GM21447 (cell line): ENCODE results near the gene ISG20.
A peak's percentile ranks its signal among the peaks of the same experiment; 100 is the strongest.

ENCODE experiments used
- ATAC-seq: cut with Tn5 transposase; IDR thresholded peaks from one replicate; pipeline ENCODE4 v1.9.1; 2021; ENCODE audit not compliant: unreplicated experiment

ISG20 gene

DNA sequence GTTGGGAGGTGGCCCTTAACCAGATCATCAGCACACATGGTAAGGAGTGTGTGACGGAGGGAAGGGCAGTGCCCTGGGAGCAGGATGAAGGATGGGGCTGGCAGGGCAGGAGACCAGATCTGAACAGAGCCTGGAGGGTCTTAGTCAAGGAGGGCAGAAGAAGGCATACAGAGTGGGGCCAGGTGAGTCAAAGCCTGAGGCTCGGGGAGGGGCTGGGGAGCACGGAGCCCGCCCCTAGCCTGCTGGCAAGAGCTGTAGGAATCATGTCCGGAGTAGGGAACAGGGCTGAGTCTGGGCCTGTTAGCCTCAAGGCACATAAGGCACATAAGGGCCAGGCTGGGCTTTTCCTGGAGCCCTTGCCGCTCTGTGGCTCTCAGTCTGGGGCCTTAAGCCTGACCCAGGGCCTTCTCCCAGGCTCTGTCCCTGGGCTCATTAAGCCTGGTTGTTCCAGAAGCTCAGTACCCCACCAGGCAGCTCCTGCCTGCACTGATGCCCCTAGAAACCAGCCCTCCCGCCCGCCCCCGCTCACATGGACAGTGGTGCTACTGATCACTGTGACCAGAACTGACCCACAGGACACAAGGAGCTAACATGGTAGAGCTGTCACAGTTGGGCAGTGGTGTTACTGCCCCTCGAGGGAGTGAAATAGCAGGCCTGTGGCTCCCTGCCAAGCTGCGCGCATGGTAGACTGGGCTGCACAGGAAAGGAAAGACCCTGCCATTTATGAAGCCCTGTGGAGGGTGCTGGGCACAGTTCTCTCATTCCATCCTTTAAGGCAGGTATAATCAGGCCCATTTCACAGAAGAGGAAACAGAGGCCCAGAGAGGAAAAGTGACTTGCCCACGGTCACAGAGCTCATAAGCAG, 14.6 kb downstream of the ISG20 start:
- no peak for ATAC-seq

DNA sequence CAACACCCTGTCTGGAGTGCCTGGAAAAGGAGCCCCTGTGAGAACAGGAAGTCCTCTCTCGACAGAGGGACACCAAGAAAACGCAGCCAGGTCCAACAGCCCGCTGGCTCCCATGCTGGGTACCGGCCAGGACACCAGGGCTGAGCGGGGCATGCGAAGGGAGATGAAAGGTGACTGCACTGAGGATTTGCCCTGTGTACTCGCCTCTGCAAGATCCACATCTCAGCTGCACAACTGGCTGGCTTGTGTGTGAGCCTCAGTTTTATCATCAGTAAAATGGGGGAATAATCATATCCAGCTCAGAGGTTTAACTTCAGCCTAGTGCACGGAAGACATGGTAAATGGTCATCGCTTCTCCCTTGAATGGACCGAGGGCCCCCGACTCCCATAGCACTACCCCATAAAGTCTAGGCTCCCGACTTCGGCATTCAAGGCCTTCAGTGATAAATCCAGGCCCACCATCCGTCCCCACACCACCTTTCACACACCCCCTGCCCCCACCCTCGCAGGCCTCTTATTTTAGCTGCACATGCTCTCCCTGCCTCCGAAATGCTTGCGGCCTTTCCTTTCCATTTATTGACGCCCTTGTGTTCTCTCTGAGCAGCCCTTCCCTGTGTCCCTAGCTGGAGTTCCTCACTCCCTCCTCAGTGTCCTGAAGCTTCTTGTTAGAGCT, 15.8 kb downstream of the ISG20 start:
- ATAC-seq = no peak

GRCh38 chr15:88655103-88655553, 16.3 kb downstream of the ISG20 start:
- no peak for ATAC-seq

DNA sequence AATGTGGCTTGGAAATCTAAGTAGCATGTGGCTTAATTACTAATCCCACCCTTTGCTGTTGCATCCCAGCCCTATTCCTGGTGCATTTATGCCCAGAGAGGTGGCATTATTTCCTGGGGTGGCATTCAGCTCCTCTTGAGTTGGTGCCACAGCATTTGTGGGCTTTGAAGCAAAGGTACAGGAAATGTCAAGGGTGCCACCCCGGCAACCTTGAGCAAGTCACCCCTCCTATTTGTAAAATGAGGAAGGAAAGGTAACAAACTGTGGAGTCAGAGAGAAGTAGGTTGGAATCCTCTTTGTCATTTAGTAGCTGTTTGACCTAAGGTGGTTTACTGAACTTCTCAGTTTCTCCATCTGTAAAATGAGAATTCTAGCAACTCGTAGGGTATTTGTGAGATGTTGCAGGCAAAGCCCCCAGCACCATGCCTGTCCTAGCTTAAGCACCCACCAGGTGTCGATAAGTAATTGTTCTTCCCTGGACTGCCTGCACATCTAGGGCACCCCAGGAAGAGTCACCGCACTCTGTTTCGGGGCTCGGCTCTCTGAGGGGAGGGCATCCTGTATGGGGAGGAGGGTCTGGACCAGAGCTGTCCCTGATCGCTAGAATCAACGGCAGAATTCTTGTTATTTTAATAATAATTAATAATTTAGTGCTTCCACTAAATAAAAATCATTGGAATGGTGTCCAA, 17.1 kb downstream of the ISG20 start:
- ATAC-seq = no peak

- peak; percentile 93 for ATAC-seq
These were observed 18.0 kb downstream of the ISG20 start for GRCh38 chr15:88656760-88657221.

DNA sequence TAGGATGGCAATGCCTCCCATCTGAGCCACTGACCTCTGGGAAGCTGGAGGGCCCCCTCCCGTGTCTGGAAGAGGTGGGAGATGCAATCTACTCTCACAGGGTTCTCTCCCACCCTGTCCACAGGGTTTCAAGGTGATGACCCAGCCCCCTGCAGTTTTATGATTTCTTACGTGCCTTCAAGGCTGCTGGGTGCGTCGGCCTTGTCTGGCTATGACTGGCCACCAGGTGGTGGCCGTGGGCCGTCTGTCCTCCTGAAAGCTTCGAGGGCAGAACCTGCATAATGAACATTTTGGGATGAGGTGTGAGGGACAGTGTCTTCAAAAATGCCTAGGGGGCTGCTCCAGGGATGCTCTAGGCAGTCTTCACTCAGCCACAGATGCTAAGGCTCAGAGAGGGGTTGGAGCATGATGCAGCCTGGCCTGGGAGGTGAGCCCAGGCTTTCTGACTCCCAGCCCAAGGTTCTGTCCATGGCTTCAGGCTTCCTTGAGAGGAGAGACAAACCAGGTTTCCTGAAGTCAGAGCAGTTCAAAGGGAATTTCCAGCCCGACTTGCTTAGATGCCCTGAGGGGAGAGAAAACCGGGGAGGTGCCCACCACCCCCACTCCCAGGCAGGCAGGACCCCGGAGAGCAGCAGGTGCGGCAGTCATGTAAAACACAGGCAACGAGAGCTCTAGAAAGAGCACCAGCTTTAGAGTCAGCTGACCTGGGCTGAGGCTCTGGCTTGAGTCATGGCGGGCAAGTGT, 18.7 kb downstream of the ISG20 start:
- ATAC-seq = no peak

DNA sequence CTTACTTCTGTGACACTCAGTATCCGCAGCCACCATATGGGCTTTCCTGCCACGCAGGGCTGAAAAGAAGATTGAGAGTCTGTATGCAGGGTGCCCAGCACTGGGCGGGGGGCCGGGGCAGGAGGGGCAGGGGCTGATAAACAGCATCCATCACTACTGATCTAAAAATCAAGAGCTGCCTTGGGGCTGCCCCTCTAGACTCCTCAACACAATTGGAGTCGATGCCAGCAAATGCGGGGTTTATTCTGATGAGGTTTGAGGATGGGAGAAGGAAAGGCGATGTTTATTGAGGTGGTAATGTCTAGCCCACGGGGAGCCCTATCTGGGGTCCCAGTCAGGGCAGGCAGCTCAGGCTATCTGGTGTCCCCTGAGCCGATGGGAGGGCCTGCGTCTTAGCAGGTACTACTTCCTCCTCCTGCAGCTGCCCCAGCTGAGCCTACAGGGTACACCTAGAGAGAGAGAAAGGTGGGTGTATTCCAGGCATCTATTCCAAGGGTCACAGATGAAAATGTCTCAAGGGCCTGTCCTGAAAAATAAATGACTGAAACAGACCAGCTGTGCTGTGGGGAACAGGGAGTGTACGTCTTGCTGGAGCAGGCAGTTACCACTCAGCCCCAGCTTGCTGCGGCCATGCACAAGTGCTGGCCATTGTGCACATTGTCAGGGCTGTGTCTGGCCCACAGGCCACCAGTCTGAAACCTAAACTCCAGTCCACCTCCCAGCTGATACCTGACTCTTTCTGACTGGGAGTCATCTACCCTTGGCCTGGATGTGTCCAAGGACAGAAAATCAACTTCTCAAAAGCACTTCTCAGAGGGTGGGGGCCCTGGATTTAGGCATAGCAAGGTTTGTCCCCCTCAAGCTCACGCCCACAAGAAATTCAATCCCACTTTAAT, 19.5 kb downstream of the ISG20 start:
- ATAC-seq = no peak

- ATAC-seq = no peak
These were observed 20.4 kb downstream of the ISG20 start for GRCh38 chr15:88658972-88659931.

DNA sequence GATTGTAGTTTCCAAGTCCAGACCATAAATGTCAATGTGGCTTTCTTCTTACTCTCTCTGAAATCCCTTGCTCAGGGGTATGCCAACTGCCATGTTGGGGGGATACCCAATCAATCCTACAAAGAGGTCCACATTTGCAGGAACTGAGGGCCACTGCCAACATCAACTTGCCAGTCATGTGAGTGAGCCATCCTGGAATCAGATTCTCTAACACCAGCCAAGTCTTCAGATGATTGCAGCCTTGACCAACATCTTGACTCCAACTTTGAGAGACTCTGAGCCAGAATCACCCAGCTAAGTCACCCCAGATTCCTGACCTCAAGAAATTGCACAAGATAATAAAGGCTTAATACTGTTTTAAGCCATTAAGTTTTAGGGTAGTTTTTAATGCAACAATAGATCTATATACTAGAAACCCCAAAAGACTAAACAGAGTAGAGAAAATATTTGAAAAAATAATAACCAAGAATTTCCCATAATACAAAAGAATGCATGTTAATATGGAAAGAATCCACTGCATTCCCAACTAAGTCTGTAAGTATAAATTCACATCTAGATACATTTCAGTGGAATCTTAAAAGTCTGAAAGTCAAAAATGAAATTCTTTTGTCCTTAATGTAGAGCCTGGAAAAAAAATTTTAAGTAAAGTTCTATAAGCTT, 22.4 kb downstream of the ISG20 start:
- ATAC-seq = no peak

GRCh38 chr15:88661761-88662556, 23.1 kb downstream of the ISG20 start:
- no peak for ATAC-seq

DNA sequence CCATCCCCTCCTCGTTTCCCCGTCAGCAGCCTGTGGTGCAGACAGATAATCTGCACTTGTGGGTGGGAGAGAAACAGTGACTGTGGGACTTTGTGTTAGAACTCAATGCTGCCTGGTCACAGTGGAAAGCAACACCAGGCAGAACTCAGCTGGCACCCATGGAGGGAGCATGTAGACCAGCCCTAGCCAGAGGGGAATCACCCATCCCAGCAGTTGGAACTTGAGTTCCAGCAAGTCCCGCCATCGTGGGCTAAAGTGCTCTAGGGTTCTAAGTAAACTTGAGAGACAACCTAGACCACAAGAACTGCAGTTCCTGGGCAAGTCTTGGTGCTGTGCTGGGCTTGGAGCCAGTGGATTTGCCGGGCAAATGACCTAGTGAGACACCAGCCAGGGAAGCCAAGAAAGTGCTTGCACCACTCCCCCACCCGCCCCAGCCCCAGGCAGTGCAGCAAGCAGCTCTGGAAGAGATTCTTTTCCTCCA, 24.4 kb downstream of the ISG20 start:
- no peak for ATAC-seq

DNA sequence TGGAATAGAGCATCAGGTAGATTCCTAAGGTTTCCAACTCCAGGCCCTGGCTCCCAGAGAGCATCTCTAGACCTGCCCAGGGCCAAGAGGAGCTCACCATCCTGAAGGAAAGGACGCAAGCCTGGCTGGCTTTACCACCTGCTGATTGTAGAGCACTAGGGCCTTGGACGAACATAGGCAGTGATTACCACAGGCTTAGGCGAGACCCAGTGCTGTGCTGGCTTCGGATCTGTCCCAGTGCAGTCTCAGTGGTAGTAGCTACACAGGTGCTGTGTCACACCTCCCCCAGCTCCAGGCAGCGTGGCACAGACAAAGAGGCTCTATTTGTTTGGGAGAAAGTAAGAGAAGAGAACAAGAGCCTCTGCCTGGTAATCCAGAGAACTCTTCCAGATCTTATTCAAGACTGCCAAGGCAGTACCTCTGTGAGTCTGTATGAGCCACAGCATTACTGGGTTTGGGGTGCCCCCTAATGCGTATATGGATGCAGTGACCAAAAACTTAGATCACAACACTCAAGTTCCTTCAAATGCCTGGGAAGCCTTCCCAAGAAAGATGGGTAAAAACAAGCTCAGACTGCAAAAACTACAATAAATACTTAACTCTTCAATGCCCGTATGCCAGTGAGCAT, 25.4 kb downstream of the ISG20 start:
- no peak for ATAC-seq

GRCh38 chr15:88674661-88675060, 35.8 kb downstream of the ISG20 start:
- ATAC-seq = no peak

DNA sequence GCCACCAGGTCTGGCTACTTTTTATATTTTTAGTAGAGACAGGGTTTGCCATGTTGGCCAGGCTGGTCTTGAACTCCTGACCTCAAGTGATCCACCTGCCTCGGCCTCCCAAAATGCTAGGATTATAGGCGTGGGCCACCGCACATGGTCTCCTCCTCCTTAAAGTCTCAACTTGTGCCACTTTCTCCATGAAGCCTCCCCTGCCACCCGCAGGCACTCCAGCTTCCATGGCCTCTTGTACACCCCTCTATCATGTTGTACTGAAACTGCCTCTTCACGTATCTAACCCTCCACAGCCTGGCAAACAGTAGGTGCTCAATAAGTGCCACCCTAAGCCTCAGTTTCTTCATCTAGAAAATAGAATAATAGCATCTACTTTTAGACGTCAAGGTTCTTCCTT, 39.9 kb downstream of the ISG20 start:
- no peak for ATAC-seq

- no peak for ATAC-seq
These were observed 41.6 kb downstream of the ISG20 start for GRCh38 chr15:88680241-88681001.

DNA sequence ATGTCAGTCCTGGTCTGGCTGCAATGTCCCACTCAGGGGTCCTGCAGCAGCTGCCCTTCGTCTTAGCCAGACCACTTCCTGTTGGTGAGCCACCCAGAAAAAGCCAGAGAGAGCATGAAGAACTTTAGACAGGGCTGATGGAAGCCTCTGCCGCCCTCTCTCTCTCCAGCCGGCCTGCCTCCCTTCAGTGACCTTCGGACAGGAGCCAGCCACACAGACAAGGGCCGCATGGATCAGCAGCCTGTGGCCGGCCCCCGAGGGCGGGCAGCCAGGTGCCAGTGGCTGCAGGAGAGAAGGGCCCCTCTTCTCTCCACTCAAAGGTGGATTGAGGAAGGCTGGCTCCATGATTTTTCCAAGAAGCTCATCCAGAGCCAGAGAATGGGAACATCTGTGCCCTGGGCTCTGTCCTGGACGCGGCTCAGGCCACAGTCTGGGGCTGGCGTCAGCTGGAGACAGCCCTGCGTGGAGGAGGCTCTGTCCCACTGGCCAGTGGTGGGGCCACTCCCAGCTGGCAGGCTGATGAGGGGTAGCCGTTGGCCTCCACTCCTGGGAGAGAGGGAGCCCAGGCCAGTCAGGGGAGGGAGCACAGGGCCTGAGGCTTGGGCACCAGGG, 42.9 kb downstream of the ISG20 start:
- no peak for ATAC-seq
